Peyer's patch (tissue), 4 donors: ENCODE measurements around the gene MYO1D. TPM values are rescaled to one million over a fixed set of nuclear protein-coding genes. Genes with fewer than 3 reads are reported as not detected.
A peak's percentile ranks its signal among the peaks of the same experiment; 100 is the strongest.

ENCODE experiments used
- DNase-seq, 3 donors: peaks; one replicate each; pipeline ENCODE4 v3.0.0-alpha.2; 2017 to 2019
- H3K27ac ChIP-seq, 4 donors: fragments of 200-600 bp; sonication (generic); one replicate each; pipeline ENCODE4 v1.5.1; 2016 to 2019
- H3K27me3 ChIP-seq, 2 donors: fragments of 200-600 bp; sonication (generic); one replicate each; pipeline ENCODE4 v1.5.1; 2019
- H3K36me3 ChIP-seq, 3 donors: fragments of 200-600 bp; sonication (generic); one replicate each; pipeline ENCODE4 v1.5.1; 2016 to 2019
- H3K4me1 ChIP-seq, 4 donors: fragments of 200-600 bp; sonication (generic); one replicate each; pipeline ENCODE4 v1.5.1; 2016 to 2019
- H3K4me3 ChIP-seq, 4 donors: fragments of 200-600 bp; sonication (generic); 1 replicate in 3 of 4; 2 replicates in 1 of 4; pipeline ENCODE4 v1.5.1; 2016 to 2019; ENCODE audit warnings: mild to moderate bottlenecking in 1 of 4
- H3K9me3 ChIP-seq, 4 donors: fragments of 200-600 bp; sonication (generic); one replicate each; pipeline ENCODE4 v1.5.1; 2016 to 2019; ENCODE audit warnings: mild to moderate bottlenecking in 1 of 4
- POLR2A ChIP-seq, 2 donors: fragments of 450-650 bp; IDR thresholded peaks; one replicate each; pipeline ENCODE4 v1.5.1; 2017; ENCODE audit warnings: antibody characterized with exemption in 2 of 2, mild to moderate bottlenecking in 2 of 2, moderate library complexity in 2 of 2
- total RNA-seq, 4 donors: library from RNA; depleted of rRNA; stranded (reverse); fragments of >200 nt; gene quantifications; one replicate each; pipeline ENCODE4 v1.1.0, GENCODE V29; 2016
- TF ChIP-seq, protein P1 (sequence below), 6 experiments: fragments of 450-650 bp in 4 of 6; fragments of 200-600 bp in 2 of 6; sonication (generic) in 1 of 6; IDR thresholded peaks; one replicate each; pipeline ENCODE4 v1.5.1; 2017 to 2019; ENCODE audit warnings: antibody characterized with exemption in 6 of 6, mild to moderate bottlenecking in 3 of 6, moderate library complexity in 1 of 6

MYO1D gene
- total RNA-seq, 4 donors from 2014 or later: 148 to 340 (median 328) TPM

DNA sequence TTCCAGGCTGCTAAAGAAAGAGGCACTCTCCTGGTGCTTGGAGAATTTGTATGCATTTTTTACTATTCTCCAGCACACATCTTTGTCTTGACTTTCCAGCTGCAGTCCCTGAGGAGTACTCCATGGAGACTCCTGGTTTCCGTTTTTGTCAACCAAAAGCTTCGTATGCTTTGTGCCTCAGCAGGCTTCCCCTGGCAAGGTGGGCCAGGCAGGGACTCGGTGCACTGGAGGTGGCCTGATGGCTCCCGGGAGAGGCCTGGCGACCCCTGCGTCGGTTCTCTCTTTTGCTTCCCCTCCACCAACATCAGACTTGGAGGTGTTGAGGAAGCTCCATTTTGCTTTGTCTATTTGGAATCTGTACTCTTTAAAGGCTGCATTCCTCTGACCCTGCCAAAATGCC lies 366.5 kb downstream of the MYO1D start:
- Histone ChIP-seq H3K36me3 (no peaks in the 10 kb centered on the region), H3K4me1 (peaks cover 0 to 3% (median 0%) of the 10 kb centered on the region in 4 donors), H3K4me3 (no peak overlapping the region), H3K27ac (no peak overlapping the region), H3K27me3 (no peaks in the 10 kb centered on the region), H3K9me3 (no peaks in the 10 kb centered on the region)
- TF ChIP-seq POLR2A (IDR thresholded peaks at IDR 0.05): no peak
- TF ChIP-seq, protein P1, sequence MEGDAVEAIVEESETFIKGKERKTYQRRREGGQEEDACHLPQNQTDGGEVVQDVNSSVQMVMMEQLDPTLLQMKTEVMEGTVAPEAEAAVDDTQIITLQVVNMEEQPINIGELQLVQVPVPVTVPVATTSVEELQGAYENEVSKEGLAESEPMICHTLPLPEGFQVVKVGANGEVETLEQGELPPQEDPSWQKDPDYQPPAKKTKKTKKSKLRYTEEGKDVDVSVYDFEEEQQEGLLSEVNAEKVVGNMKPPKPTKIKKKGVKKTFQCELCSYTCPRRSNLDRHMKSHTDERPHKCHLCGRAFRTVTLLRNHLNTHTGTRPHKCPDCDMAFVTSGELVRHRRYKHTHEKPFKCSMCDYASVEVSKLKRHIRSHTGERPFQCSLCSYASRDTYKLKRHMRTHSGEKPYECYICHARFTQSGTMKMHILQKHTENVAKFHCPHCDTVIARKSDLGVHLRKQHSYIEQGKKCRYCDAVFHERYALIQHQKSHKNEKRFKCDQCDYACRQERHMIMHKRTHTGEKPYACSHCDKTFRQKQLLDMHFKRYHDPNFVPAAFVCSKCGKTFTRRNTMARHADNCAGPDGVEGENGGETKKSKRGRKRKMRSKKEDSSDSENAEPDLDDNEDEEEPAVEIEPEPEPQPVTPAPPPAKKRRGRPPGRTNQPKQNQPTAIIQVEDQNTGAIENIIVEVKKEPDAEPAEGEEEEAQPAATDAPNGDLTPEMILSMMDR (IDR thresholded peaks at IDR 0.05): no peak
- DNase-seq: no peak

DNA sequence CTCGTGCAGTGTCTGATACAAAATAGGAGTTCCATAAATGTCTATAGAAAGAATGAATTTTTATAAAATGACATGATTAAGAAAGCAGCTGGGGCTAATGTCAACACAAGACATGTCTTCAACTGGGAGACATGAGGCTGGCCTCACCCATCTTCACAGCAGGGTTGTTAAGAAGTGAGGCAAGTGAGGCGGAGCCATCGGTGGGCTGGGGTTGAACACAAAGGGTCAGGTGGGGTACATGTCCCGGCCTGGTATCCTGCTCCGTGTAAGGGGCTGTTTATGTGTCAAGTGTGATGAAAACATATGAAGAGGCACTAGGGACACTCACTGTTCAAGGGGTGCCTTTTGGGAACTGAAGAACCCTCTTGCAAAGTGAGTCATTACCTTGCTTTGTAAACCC lies 368.0 kb downstream of the MYO1D start:
- no peak for TF ChIP-seq POLR2A (IDR thresholded peaks at IDR 0.05)
- TF ChIP-seq, protein P1 (IDR thresholded peaks at IDR 0.05): no peak
- Histone ChIP-seq H3K9me3 (no peaks in the 10 kb centered on the region), H3K27ac (no peak overlapping the region), H3K27me3 (no peaks in the 10 kb centered on the region), H3K36me3 (no peaks in the 10 kb centered on the region), H3K4me3 (no peak overlapping the region), H3K4me1 (peaks cover 0 to 18% (median 9%) of the 10 kb centered on the region in 4 donors)
- DNase-seq: no peak

DNA sequence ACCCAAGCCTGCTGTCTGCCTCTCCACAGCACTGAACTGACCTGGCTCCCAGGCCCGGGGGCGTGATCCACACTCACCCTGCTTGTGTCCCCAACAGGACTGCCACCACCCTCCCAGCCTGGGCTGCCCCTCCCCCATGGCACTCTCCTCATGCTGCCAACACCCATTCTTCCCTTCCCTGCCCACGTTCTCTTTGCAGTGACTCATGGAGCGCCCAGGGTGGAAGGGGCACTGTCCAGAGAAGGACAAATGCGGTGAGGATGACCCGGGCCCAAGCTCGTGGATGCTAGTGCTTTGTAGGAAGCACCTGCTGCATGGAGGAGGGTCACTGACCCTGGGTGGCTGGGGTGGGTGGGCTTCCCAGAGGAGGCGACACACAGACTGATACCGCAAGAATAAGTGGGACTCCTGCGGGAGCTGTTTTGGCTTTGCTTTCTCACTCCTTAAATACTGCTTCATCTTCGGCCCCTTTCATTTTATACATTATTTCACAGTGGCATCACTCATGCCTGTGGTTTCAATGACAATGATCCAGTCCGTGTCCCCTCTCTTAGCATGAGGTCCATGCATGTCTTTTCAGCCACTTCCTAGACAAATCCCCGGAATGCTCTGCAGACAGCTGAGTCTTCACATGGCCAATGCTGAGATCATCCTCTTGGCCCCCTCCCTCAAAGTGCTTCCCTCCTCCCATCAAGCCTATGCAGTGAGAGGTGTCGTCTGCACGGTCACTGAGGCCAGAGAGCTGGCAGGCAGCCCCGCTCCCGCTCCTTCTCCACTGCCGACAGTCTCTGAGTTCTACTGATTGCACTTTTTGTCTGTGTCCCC lies 372.5 kb downstream of the MYO1D start:
- Histone ChIP-seq H3K4me1 (peaks cover 0 to 26% (median 14%) of the 10 kb centered on the region in 4 donors), H3K9me3 (no peaks in the 10 kb centered on the region), H3K27me3 (no peaks in the 10 kb centered on the region), H3K36me3 (peaks cover 0 to 6% (median 0%) of the 10 kb centered on the region in 3 donors), H3K4me3 (no peak overlapping the region), H3K27ac (peak overlapping the region; percentile 78 to 97 (median 88))
- TF ChIP-seq POLR2A (IDR thresholded peaks at IDR 0.05): no peak
- TF ChIP-seq, protein P1 (IDR thresholded peaks at IDR 0.05): no peak
- peak in 1 of 3 donors; percentile 48 for DNase-seq

DNA sequence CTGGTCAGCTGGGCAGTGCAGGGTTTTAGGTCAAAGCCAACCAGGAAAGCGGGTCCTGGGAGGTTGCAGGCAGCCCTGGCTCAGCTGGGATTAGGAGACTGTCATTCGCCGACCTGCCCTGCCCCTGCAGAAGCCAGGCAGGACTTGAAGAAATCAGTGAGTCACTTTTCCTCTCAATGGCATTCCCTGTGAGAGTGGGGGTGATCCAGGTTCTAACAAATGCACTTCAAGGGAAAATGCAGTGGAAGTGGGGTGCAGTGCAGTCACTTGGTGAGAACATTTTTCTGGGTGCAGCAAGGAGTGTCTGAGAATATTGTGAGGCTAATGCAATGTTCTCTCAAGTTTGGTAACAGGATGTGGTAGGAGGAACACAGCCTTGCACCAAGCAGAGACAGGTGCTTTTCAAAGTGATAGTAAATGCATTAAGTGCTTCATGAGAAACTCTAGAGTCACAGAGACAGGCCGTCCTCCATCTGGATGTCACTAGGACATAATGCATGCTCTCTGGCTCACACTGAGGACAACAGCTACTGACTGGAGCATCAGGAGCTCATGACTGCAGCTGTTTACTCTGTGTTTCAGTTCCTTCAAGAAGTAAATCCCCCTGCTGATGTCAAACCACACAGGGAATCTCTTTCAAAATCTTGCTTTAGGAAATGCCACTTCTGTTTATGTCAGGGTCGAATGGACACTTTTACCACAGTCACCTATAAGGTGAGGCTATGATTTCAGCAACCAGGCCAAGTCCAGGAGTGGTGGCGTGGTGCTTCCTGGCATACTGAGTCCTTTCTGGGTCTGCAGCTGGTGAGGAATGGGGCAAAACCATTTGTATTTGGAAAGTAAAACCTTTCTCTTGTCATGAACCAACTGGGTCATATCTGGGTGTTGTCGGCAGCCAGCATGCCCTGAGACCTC lies 373.4 kb downstream of the MYO1D start:
- no peaks in the 10 kb centered on the region for H3K9me3 ChIP-seq
- H3K4me1 ChIP-seq: peaks cover 0 to 26% (median 14%) of the 10 kb centered on the region in 4 donors
- no peaks in the 10 kb centered on the region for H3K27me3 ChIP-seq
- H3K36me3 ChIP-seq: peaks cover 0 to 6% (median 0%) of the 10 kb centered on the region in 3 donors
- no peak overlapping the region for H3K4me3 ChIP-seq
- H3K27ac ChIP-seq: peak overlapping the region; percentile 78 to 97 (median 88)
- DNase-seq: peak; percentile 29 to 90 (median 79)
- peak in 1 of 2 donors; percentile 41 for TF ChIP-seq POLR2A (IDR thresholded peaks at IDR 0.05)
- TF ChIP-seq, protein P1 (IDR thresholded peaks at IDR 0.05): peak in 1 of 6 experiments; percentile 11

DNA sequence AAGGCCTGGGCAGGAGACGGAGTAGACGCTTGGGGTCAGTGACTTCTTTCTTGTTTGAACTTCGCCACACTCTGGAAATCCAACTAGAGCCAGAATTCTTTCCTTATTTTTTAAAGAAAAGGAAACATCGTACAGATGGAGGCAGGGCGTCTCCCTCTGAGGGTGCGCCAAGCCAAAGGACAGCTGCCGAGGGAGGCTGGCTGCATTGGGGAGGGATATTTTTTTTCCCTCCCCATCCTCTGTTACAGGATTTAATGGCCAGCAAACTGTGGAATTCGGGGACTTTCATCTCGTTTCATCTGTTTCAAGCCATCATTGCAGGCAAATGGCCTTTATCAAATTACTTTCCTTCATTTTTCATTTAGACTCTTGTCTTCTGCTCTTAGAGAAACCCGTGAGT lies 374.2 kb downstream of the MYO1D start:
- Histone ChIP-seq H3K4me3 (no peak overlapping the region), H3K27me3 (no peaks in the 10 kb centered on the region), H3K9me3 (no peaks in the 10 kb centered on the region), H3K4me1 (peaks cover 0 to 26% (median 14%) of the 10 kb centered on the region in 4 donors), H3K36me3 (peaks cover 0 to 6% (median 0%) of the 10 kb centered on the region in 3 donors), H3K27ac (peak overlapping the region; percentile 78 to 97 (median 88))
- no peak for TF ChIP-seq POLR2A (IDR thresholded peaks at IDR 0.05)
- TF ChIP-seq, protein P1 (IDR thresholded peaks at IDR 0.05): no peak
- peak in 1 of 3 donors; percentile 7 for DNase-seq
